ENCODE results near the gene TRPM4.

Gene TRPM4

DNA sequence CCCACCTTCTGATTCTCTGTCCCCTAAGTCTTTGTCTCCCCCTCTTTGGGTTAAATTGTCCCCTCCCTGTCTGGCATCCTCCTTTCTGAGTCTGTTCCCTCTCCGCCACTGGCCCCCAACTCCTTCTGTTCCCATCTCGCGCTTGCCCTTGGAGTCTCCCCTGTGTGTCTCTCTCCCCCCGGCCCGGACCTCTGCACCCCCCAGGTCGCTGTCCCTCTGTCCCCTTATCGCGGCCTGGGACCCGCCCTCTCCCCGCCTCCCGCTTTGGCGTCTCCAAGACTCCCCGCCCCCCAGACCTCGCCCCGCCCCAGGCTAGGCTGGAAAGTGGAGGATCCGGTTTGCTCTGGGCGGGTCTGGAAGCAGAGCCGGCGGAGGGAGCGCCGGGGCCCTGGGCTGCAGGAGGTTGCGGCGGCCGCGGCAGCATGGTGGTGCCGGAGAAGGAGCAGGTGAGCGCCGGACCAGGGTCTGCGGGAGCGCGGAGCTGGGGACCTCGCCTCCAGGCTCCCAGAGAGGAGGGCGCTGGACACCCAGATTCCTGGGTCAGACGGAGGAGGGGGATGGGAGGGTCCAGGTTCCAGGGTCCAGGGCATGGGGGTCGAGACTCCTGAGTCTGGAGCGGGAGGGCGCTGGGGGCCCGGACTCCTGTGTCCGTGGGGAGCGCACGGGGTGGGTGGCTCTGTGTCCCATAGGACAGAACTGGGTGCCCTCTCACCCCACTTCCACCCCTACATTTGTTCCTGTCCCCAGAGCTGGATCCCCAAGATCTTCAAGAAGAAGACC is at the start of gene TRPM4:
TSS of gene TRPM4 (plus strand) at position 348 of the 780 bp plus-strand sequence. CDS start at position 423, 75 bp downstream.
- H3K27ac ChIP-seq, result peak within 1 kb of the TSS; percentile 74
- ChIA-PET CTCF (interaction anchor here (1.0 kb wide), 1 partner anchor 60 kb away, joined by 3 read pairs; no protein-coding TSS in a partner anchor), POLR2A (ENCODE audit: low non-redundant PET) (no interaction called here)
- TF ChIP-seq CTCF (conservative IDR thresholded peaks at IDR 0.05; ENCODE audit: low read depth), result no peak
- peak; percentile 84 for DNase-seq (ENCODE audit: low spot score)

DNA sequence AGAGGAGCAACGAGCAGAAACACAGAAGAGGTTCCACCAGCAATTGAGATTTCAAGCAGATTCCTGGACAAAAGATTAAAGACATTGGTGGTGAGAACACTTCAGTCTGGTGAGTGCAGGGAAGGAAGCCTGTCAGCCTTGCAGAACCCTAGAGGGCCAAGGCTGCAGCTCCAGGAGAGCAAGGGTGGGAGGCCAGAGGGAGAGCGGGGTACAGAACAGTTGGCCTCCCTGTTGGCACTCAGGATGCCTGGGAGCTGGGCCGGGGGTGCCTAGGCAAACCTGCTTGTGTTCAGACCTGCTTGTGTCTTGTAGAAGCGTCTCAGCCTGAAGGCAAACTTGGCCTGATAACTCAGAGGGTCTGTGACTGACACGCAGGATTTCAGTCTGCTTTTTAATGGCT is 48.5 kb upstream of the TRPM4 start:
- TF ChIP-seq CTCF (conservative IDR thresholded peaks at IDR 0.05; ENCODE audit: low read depth), result no peak
- POLR2A ChIA-PET (ENCODE audit: low non-redundant PET), result no interaction called here
- peak overlapping the region; percentile 50 for H3K27ac ChIP-seq

GRCh38 chr19:49109569-49110233 is 47.9 kb upstream of the TRPM4 start:
- POLR2A ChIA-PET (ENCODE audit: low non-redundant PET), result interaction anchor here (0.6 kb wide), 1 partner anchor 202 kb away, joined by 3 read pairs; no protein-coding TSS in a partner anchor
- CTCF ChIA-PET, result interaction anchor here (0.6 to 0.8 kb wide), 2 partner anchors 12 to 99 kb away, joined by 3 to 4 read pairs; no protein-coding TSS in a partner anchor
- TF ChIP-seq CTCF (conservative IDR thresholded peaks at IDR 0.05; ENCODE audit: low read depth), result no peak
- peak overlapping the region; percentile 45 for H3K27ac ChIP-seq
- no peak for DNase-seq (ENCODE audit: low spot score)

More for the DNA sequence above, 48.5 kb upstream of the TRPM4 start:
- no peak for DNase-seq (ENCODE audit: low spot score)
- CTCF ChIA-PET, result interaction anchor here (0.8 kb wide), 1 partner anchor 11 kb away, joined by 4 read pairs; no protein-coding TSS in a partner anchor

DNA sequence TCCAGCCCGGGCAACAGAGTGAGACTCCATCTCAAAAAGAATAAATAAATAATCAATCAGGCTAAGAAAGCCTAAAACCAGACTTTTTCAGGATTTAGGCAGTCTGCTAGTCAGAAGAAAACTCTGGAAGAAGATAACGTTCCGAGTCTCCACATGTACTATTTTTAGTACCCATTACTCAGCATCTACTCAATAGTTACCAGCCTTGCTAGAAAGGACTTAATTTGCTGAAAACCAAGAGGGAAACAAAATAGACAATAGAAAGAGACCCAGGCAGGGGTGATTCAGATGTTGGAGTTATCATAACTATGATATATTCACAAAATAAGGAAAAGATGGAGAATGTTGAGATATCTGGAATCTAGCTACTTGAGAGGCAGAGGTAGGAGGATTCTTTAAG is 47.0 kb upstream of the TRPM4 start:
- DNase-seq (ENCODE audit: low spot score), result no peak
- POLR2A ChIA-PET (ENCODE audit: low non-redundant PET), result no interaction called here
- peak overlapping the region; percentile 45 for H3K27ac ChIP-seq
- no peak for TF ChIP-seq CTCF (conservative IDR thresholded peaks at IDR 0.05; ENCODE audit: low read depth)
- CTCF ChIA-PET, result no interaction called here

DNA sequence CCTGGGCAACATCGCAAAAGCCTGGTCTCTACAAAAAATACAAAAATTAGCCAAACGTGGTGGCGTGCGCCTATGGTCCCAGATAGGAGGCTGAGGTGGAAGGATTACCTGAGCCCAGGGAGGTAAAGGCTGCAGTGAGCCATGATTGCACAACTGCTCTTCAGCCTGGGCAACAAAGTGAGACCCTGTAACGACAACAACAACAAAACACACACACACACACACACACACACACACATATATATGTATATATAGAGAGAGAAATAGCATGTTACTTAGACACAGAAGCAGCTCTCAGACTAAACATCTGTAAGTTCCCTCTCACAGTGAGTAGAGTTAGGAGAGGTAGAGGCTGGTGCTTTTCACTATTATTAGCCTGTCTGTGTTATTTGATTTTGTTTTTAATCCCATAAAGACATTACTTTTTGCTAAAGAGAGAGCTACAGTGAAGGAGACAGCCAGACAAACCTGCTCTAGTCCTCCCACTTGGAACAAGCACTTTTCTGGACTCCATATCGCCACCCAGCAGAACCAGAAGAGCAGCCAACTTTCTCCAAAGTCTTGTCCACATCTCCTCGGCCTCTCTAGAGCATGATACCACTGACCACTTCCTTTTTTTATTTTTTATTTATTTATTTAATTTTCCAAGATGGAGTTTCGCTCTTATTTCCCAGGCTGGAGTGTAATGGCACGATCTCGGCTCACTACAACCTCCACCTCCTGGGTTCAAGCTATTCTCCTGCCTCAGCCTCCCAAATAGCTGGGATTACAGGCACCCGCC is 46.2 kb upstream of the TRPM4 start:
- POLR2A ChIA-PET (ENCODE audit: low non-redundant PET), result no interaction called here
- H3K27ac ChIP-seq, result no peak overlapping the region

More for the DNA sequence above, 46.2 kb upstream of the TRPM4 start:
- DNase-seq (ENCODE audit: low spot score), result no peak
- no peak for TF ChIP-seq CTCF (conservative IDR thresholded peaks at IDR 0.05; ENCODE audit: low read depth)
- CTCF ChIA-PET, result interaction anchor here (0.7 to 1.0 kb wide), 2 partner anchors 14 to 470 kb away, joined by 4 read pairs; no protein-coding TSS in a partner anchor
